ENCODE data around the gene SPEN. TPM values are rescaled to one million over a fixed set of nuclear protein-coding genes. Genes with fewer than 3 reads are reported as not detected.

SPEN gene
- total and polyA plus RNA-seq, 9 of the 15 experiments (the other 6 are each of a cell fraction or from before 2014, with no cell fraction given), result 5.7 to 87.5 (median 27.2) TPM

DNA sequence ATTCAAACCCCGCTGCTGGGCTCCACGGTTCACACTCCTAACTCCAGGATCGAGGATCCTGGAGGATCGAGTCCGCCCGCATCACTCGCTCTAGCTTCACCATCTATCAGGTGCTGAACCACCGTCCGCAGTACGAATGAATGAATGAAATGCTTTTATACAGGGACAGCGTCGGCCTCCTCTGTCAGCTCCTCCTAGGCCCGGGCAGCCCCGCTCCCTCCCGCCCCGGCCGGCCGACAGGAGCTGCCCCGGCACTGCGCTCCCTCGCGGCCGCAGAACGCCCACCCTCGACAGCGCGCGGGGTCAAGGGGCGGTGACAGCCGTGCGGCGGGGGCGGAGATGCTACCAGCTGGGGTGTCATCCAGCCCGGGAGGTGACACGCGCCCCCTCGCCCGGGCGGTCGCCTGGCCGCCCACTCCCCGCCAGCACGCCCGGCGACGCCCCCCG is 127.9 kb downstream of the SPEN start (continued):
- TF ChIP-seq ZNF133 (CRISPR knock-in tag; IDR thresholded peaks at IDR 0.05) (no peak), ZNF324 (CRISPR knock-in tag; IDR thresholded peaks at IDR 0.05) (no peak), CCNT2 (IDR thresholded peaks at IDR 0.05; ENCODE audit: borderline replicate concordance, extremely low read depth, insufficient read length, low read depth, low read length) (peak; percentile 66), CBFA2T2 (conservative IDR thresholded peaks at IDR 0.05) (no peak), SMARCC2 (IDR thresholded peaks at IDR 0.05; ENCODE audit: low read depth) (no peak), SETDB1 (IDR thresholded peaks at IDR 0.05; ENCODE audit: low read length) (no peak), ETV5 (CRISPR knock-in tag; IDR thresholded peaks at IDR 0.05; ENCODE audit: low read depth) (no peak), MECOM (CRISPR knock-in tag; IDR thresholded peaks at IDR 0.05) (no peak), BMI1 (IDR thresholded peaks at IDR 0.05; ENCODE audit: low read length) (no peak), STAT5B (CRISPR knock-in tag; IDR thresholded peaks at IDR 0.05) (no peak), SPI1 (IDR thresholded peaks at IDR 0.05; ENCODE audit: borderline replicate concordance, low read depth, low read length) (no peak), EHMT2 (IDR thresholded peaks at IDR 0.05) (no peak), ZNF217 (CRISPR knock-in tag; IDR thresholded peaks at IDR 0.05) (no peak), ZC3H8 (IDR thresholded peaks at IDR 0.05) (no peak), NFE2 (IDR thresholded peaks at IDR 0.05; ENCODE audit: low read depth) (no peak), ZBTB7A (IDR thresholded peaks at IDR 0.05; ENCODE audit: borderline replicate concordance, control insufficient read depth, low read depth, low read length) (peak; percentile 97), TSC22D4 (tag; IDR thresholded peaks at IDR 0.05) (no peak), BCL6 (CRISPR knock-in tag; IDR thresholded peaks at IDR 0.05) (no peak), CREB1 (IDR thresholded peaks at IDR 0.05) (peak; percentile 28; the same call in 1 of the 2 replicates), CREB1 (CRISPR knock-in tag; IDR thresholded peaks at IDR 0.05) (no peak), LARP7 (IDR thresholded peaks at IDR 0.05) (no peak), ZBED1 (IDR thresholded peaks at IDR 0.05) (no peak)
- TF ChIP-seq, protein P1, sequence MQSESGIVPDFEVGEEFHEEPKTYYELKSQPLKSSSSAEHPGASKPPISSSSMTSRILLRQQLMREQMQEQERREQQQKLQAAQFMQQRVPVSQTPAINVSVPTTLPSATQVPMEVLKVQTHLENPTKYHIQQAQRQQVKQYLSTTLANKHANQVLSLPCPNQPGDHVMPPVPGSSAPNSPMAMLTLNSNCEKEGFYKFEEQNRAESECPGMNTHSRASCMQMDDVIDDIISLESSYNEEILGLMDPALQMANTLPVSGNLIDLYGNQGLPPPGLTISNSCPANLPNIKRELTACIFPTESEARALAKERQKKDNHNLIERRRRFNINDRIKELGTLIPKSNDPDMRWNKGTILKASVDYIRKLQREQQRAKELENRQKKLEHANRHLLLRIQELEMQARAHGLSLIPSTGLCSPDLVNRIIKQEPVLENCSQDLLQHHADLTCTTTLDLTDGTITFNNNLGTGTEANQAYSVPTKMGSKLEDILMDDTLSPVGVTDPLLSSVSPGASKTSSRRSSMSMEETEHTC (IDR thresholded peaks at IDR 0.05), result peak; percentile 16; the same call in 1 of the 2 replicates
- TF ChIP-seq, protein P2, sequence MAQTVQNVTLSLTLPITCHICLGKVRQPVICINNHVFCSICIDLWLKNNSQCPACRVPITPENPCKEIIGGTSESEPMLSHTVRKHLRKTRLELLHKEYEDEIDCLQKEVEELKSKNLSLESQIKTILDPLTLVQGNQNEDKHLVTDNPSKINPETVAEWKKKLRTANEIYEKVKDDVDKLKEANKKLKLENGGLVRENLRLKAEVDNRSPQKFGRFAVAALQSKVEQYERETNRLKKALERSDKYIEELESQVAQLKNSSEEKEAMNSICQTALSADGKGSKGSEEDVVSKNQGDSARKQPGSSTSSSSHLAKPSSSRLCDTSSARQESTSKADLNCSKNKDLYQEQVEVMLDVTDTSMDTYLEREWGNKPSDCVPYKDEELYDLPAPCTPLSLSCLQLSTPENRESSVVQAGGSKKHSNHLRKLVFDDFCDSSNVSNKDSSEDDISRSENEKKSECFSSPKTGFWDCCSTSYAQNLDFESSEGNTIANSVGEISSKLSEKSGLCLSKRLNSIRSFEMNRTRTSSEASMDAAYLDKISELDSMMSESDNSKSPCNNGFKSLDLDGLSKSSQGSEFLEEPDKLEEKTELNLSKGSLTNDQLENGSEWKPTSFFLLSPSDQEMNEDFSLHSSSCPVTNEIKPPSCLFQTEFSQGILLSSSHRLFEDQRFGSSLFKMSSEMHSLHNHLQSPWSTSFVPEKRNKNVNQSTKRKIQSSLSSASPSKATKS (CRISPR knock-in tag; IDR thresholded peaks at IDR 0.05), result no peak
- TF ChIP-seq, protein P3, sequence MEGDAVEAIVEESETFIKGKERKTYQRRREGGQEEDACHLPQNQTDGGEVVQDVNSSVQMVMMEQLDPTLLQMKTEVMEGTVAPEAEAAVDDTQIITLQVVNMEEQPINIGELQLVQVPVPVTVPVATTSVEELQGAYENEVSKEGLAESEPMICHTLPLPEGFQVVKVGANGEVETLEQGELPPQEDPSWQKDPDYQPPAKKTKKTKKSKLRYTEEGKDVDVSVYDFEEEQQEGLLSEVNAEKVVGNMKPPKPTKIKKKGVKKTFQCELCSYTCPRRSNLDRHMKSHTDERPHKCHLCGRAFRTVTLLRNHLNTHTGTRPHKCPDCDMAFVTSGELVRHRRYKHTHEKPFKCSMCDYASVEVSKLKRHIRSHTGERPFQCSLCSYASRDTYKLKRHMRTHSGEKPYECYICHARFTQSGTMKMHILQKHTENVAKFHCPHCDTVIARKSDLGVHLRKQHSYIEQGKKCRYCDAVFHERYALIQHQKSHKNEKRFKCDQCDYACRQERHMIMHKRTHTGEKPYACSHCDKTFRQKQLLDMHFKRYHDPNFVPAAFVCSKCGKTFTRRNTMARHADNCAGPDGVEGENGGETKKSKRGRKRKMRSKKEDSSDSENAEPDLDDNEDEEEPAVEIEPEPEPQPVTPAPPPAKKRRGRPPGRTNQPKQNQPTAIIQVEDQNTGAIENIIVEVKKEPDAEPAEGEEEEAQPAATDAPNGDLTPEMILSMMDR (IDR thresholded peaks at IDR 0.05 in 2 of 3, conservative IDR thresholded peaks at IDR 0.05 in 1 of 3; ENCODE audit: insufficient read depth in 2 of 3, low read depth in 1 of 3, low read length in 3 of 3), result peak; percentile 41 to 77 (median 49); a peak in 5 of 6 replicates

Measured in K562 (cell line).